BLaER1 (cell line): ENCODE measurements around the gene CAPN7.

Experiments used
- H3K27ac ChIP-seq: shearing (Covaris generic); formaldehyde crosslinking; 2 replicates; pipeline ENCODE4 v1.8.1; 2022
- H3K27me3 ChIP-seq: shearing (Covaris generic); formaldehyde crosslinking; 2 replicates; pipeline ENCODE4 v1.8.1; 2022
- H3K36me3 ChIP-seq: shearing (Covaris generic); formaldehyde crosslinking; 2 replicates; pipeline ENCODE4 v1.8.1; 2022
- H3K4me1 ChIP-seq: shearing (Covaris generic); formaldehyde crosslinking; 2 replicates; pipeline ENCODE4 v1.8.1; 2022
- H3K4me2 ChIP-seq: shearing (Covaris generic); formaldehyde crosslinking; 2 replicates; pipeline ENCODE4 v1.8.1; 2022
- H3K4me3 ChIP-seq: shearing (Covaris generic); formaldehyde crosslinking; 2 replicates; pipeline ENCODE4 v1.8.1; 2022
- H3K9ac ChIP-seq: shearing (Covaris generic); formaldehyde crosslinking; 2 replicates; pipeline ENCODE4 v1.8.1; 2022
- H3K9me3 ChIP-seq: shearing (Covaris generic); formaldehyde crosslinking; 2 replicates; pipeline ENCODE4 v1.8.1; 2022
- H4K20me1 ChIP-seq: shearing (Covaris generic); formaldehyde crosslinking; 2 replicates; pipeline ENCODE4 v1.8.1; 2022
- Cebpa-rat ChIP-seq: shearing (Covaris generic); IDR thresholded peaks from 2 replicates; pipeline ENCODE4 v1.8.1; 2022

The CAPN7 gene

DNA sequence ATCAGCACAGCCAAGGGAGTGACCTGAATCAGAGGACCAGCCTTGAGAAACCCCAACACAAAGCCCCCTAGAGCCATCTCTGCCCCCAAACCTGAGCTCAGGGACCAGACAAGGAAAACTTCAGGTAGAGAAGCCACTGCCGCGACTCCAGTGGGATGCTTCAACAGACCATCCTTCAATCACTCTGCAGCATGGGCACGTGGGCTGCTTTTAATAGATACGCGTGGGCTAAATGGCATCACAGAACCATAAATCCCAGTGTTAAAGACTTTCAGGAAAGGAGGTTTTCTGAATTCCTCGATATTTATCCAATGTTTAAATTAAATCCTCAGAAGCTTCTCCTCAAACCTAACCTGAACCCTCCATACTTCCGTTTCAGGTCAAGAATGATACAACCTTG is 95.7 kb downstream of the CAPN7 start:
- no peak overlapping the region for H3K4me3 ChIP-seq
- no peak for TF ChIP-seq Cebpa-rat
- no peaks in the 10 kb centered on the region for H3K27me3 ChIP-seq
- H3K4me1 ChIP-seq, result peaks cover 21% of the 10 kb centered on the region
- H4K20me1 ChIP-seq, result no peaks in the 10 kb centered on the region
- no peak overlapping the region for H3K9ac ChIP-seq
- no peaks in the 10 kb centered on the region for H3K36me3 ChIP-seq
- H3K9me3 ChIP-seq, result no peaks in the 10 kb centered on the region
- no peak overlapping the region for H3K27ac ChIP-seq
- no peak overlapping the region for H3K4me2 ChIP-seq
